ENCODE data around the gene ASIC2. TPM values are rescaled to one million over a fixed set of nuclear protein-coding genes. Genes with fewer than 3 reads are reported as not detected.

The ASIC2 gene
- total RNA-seq, 1 experiment from 2014 or later, result 4.1 TPM

GRCh38 chr17:33214996-33215395 lies 78.1 kb downstream of the ASIC2 start:
- in situ Hi-C loops (cut with HindIII; ENCODE audit: low pct_unique_long_range_greater_than_20kb, low sequenced_read_pairs) (no loop called here), intact Hi-C loops (cut with micrococcal nuclease; ENCODE audit: unreplicated experiment) (loop anchor here (10.0 kb wide), 1 partner anchor 60 kb away; no protein-coding TSS in a partner anchor)
- BruUV-seq (replicated peaks), result no TSS peak
- Histone ChIP-seq H3K27me3 (ENCODE audit: control insufficient read depth, insufficient read depth, low read length) (no peaks in the 10 kb centered on the region), H3K36me3 (ENCODE audit: control insufficient read depth, insufficient read depth, low read length) (no peaks in the 10 kb centered on the region), H3K9me3 (ENCODE audit: control insufficient read depth, insufficient read depth, low read depth, low read length) (no peaks in the 10 kb centered on the region), H3K4me1 (ENCODE audit: control insufficient read depth, insufficient read depth, low read length) (peaks cover 11% of the 10 kb centered on the region; the same call in 1 of the 2 replicates), H3K27ac (ENCODE audit: low read length) (no peak overlapping the region), H3K4me3 (ENCODE audit: low read depth in 2 of 2, low read length in 2 of 2) (no peak overlapping the region)
- ChIA-PET POLR2A (no interaction called here), CTCF (no interaction called here)
- DNase-seq (ENCODE audit: low read depth, low spot score) (no peak), ATAC-seq (no peak)
- TF ChIP-seq POLR2AphosphoS5 (IDR thresholded peaks at IDR 0.05; ENCODE audit: low read depth, low read length), result no peak
- TF ChIP-seq SIN3A (IDR thresholded peaks at IDR 0.05; ENCODE audit: borderline replicate concordance, insufficient read depth, low read depth, low read length), result no peak
- no peak for TF ChIP-seq CTCF (IDR thresholded peaks at IDR 0.05)
- no peak for TF ChIP-seq TCF7L2 (IDR thresholded peaks at IDR 0.05; ENCODE audit: low read depth, low read length)
- no peak for TF ChIP-seq REST (IDR thresholded peaks at IDR 0.05; ENCODE audit: insufficient read depth in 1 of 2, low read depth in 2 of 2, low read length in 1 of 2)

- Histone ChIP-seq H3K4me3 (ENCODE audit: low read depth in 2 of 2, low read length in 2 of 2) (no peak overlapping the region), H3K9me3 (ENCODE audit: control insufficient read depth, insufficient read depth, low read depth, low read length) (no peaks in the 10 kb centered on the region), H3K4me1 (ENCODE audit: control insufficient read depth, insufficient read depth, low read length) (no peaks in the 10 kb centered on the region), H3K27ac (ENCODE audit: low read length) (no peak overlapping the region), H3K36me3 (ENCODE audit: control insufficient read depth, insufficient read depth, low read length) (no peaks in the 10 kb centered on the region), H3K27me3 (ENCODE audit: control insufficient read depth, insufficient read depth, low read length) (no peaks in the 10 kb centered on the region)
- no TSS peak for BruUV-seq (replicated peaks)
- no peak for ATAC-seq
- in situ Hi-C loops (cut with HindIII; ENCODE audit: low pct_unique_long_range_greater_than_20kb, low sequenced_read_pairs), result no loop called here
- DNase-seq (ENCODE audit: low read depth, low spot score), result no peak
- ChIA-PET POLR2A (no interaction called here), CTCF (no interaction called here)
- intact Hi-C loops (cut with micrococcal nuclease; ENCODE audit: unreplicated experiment), result loop anchor here (10.0 kb wide), 1 partner anchor 65 kb away; no protein-coding TSS in a partner anchor
- TF ChIP-seq POLR2AphosphoS5 (IDR thresholded peaks at IDR 0.05; ENCODE audit: low read depth, low read length), result no peak
- no peak for TF ChIP-seq SIN3A (IDR thresholded peaks at IDR 0.05; ENCODE audit: borderline replicate concordance, insufficient read depth, low read depth, low read length)
- TF ChIP-seq REST (IDR thresholded peaks at IDR 0.05; ENCODE audit: insufficient read depth in 1 of 2, low read depth in 2 of 2, low read length in 1 of 2), result no peak
- TF ChIP-seq CTCF (IDR thresholded peaks at IDR 0.05), result no peak
- no peak for TF ChIP-seq TCF7L2 (IDR thresholded peaks at IDR 0.05; ENCODE audit: low read depth, low read length)
Measured at GRCh38 chr17:33210285-33210684, 82.8 kb downstream of the ASIC2 start.

Data from Panc1 (cell line).